GM21381 (cell line): Measurements from ENCODE around the gene NT5C3A.
"Not testable (repeated sequence)": the region's sequence is repeated elsewhere in the genome, so short reads cannot be mapped to it uniquely, and the experiment has no call there.

ENCODE experiments used
- ATAC-seq: cut with Tn5 transposase; IDR thresholded peaks from one replicate; pipeline ENCODE4 v1.9.1; 2021; ENCODE audit warnings: mild to moderate bottlenecking, moderate library complexity; ENCODE audit not compliant: unreplicated experiment

The NT5C3A gene

GRCh38 chr7:32991068-32991585 lies 71.4 kb downstream of the NT5C3A start:
- ATAC-seq, result not testable (repeated sequence)

- ATAC-seq, result peak; percentile 68
Measured at GRCh38 chr7:32988148-32988547, 74.4 kb downstream of the NT5C3A start.

- not testable (repeated sequence) for ATAC-seq
Measured at GRCh38 chr7:32979902-32980301, 82.7 kb downstream of the NT5C3A start.

GRCh38 chr7:32979246-32979645 lies 83.3 kb downstream of the NT5C3A start:
- ATAC-seq, result not testable (repeated sequence)

GRCh38 chr7:32977159-32977558 lies 85.4 kb downstream of the NT5C3A start:
- ATAC-seq, result not testable (repeated sequence)

- not testable (repeated sequence) for ATAC-seq
Measured at GRCh38 chr7:32971967-32972366, 90.6 kb downstream of the NT5C3A start.

GRCh38 chr7:32967268-32967582 lies 95.4 kb downstream of the NT5C3A start:
- ATAC-seq, result not testable (repeated sequence)

GRCh38 chr7:32966489-32967267 lies 95.9 kb downstream of the NT5C3A start:
- ATAC-seq, result not testable (repeated sequence)

- ATAC-seq, result peak; percentile 96
Measured at GRCh38 chr7:32964461-32965159, 98.0 kb downstream of the NT5C3A start.
